GM20431 (cell line): ENCODE results near the gene DOK1.

Experiments
- in situ Hi-C: fragments of 300-500 bp; cut with MseI, MboI; formaldehyde crosslinking; loops from one replicate; pipeline ENCODE4 v1.15.0; 2020; ENCODE audit warnings: low sequenced_read_pairs; ENCODE audit not compliant: unreplicated experiment

Gene DOK1

DNA sequence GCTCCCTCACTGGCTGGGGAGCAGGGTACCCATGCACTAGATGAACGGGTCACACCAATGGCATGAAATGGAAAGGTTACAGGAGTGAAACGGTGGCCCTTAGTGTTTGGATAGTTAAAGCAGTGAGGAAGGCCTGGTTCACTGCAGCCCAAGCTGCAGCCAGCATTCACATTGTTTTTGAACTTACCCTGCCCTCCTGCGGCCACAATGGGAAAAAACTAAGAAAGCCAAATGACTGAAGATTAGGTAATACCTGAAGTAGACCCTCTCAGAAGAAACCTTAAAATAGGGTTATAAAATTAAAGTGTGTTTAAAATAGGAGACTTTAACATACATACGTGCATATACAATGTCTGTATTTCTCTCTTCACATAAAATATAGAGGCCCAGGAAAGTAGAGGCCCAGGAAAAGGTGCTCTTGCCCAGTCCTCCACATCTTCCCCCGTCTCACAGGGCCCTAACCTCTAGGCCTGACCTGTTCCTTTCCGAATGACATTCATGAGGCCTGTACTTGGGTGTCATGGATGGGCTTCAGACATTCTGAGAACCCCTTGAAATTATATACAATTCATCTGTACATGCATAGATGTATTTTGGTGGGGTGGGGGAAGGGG lies 33.3 kb downstream of the DOK1 start:
- in situ Hi-C loops, result loop anchor here (25.0 kb wide), 1 partner anchor 100 kb away; the partner anchor contains the start of genes CCDC142, LBX2 and TTC31

DNA sequence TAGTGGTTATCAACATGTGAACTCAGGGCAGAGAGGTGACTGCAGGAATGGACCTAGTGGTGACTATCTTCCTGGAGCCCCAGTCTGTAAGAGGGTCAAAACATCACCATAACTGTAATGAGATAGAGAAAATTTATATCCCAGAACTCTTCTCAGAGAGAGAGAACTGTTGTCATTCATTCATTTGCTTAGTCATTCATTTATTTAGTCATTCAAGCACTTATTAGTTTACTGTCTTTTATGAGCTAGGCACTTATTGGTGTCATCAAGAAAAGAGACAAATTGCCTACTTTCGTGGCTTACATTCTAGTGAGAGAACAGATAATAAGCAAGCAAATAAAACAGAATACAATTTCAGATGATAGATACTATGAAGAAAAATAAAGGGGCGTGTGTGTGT lies 34.1 kb downstream of the DOK1 start:
- in situ Hi-C loops, result loop anchor here (25.0 kb wide), 1 partner anchor 101 kb away; the partner anchor contains the start of genes CCDC142, LBX2 and TTC31

DNA sequence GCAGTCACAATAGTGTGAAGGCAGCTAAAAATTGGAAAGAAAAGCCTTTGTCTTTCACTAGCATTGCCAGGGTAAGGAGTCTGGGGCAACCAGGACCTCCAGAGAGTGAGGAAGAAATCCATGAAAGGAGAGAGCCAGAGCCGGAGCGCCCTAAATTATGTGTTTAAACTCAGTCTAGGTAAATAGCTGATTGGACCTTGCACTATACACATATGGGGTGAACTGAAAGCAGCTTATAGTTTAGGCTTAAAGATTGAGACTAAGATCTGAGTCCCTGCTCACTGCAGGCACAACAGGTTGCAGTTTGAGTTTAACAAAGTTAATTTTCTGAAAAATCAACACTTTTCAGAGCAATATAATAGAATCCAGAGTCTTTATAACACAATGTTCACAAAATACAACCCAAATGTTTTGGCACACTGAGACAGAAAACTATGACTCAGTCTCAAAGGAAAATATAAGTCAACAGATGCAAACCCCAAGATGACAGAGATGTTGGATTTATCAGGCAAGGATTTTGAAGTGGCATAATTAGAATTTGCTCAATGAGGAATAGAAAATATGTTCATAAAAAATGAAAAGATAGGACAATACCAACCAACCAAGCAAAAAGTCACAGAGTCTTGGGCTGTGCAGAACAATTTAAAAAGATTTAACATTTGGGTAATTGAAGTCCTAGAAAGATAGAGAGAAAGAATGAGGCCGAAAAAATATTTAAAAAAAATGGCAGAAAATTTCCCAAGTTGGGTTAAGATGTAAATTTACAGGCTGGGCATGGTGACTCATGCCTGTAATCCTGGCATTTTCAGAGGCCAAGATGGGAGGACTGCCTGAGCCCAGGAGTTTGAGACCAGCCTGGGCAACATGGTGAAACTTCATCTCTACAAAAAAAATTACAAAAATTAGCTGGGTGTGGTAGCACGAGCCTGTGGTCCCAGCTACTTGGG lies 39.6 kb downstream of the DOK1 start:
- in situ Hi-C loops, result loop anchor here (25.0 kb wide), 1 partner anchor 107 kb away; the partner anchor contains the start of genes CCDC142, LBX2 and TTC31

DNA sequence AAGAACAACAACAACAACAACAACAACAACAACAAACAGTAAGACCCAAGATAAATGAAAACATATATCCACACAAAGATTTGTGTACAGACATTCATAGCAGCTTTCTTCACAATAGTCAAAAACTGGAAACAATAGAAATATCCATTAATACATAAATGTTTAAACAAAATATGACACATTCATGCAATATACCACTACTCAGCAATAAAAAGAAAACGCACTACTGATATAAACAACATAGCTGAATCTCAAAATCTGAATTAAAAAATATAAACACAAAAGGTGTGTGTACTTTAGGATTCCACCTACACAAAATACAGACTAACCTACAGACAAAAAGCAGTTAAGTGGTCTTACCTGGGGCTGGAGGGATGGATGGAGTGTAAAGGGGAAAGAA lies 42.1 kb downstream of the DOK1 start:
- in situ Hi-C loops, result loop anchor here (25.0 kb wide), 1 partner anchor 109 kb away; the partner anchor contains the start of genes CCDC142, LBX2 and TTC31

DNA sequence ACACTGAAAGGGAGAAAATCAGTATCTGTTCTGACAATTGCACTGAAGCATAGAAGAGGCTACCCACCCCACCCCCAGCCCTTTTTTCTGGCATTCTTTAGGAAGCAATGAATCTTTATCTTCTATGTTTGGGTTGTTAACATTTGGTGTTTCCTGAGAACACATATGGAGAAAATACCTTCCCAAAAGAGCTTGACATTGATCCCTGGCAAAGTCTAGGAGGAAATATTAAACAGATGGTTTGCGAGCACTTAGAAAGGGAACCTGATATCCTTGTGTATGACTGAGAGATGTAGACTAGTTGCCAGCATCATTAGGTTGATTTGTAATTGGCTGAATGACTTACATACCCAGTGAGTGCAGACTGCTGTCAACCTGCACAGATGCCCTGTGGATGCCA lies 42.9 kb downstream of the DOK1 start:
- in situ Hi-C loops, result loop anchor here (25.0 kb wide), 1 partner anchor 110 kb away; the partner anchor contains the start of genes CCDC142, LBX2 and TTC31

DNA sequence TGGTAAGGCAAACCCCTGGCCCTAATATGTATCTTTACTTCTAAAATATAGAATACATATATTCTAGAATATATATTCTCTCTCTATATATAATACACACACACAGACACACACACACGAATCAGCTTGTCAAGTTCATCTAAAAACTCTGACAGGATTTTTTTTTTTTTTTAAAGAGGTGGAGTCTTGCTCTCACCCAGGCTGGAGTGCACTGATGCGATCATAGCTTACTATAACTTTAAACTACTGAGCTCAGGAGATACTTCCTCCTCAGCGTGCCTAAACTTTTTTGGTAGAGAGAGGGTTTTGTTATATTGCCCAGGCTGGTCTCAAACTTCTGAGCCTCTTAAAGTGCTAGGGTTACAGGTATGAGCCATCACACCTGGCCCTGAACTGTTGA lies 45.2 kb downstream of the DOK1 start:
- in situ Hi-C loops, result loop anchor here (25.0 kb wide), 1 partner anchor 112 kb away; the partner anchor contains the start of genes CCDC142, LBX2 and TTC31

DNA sequence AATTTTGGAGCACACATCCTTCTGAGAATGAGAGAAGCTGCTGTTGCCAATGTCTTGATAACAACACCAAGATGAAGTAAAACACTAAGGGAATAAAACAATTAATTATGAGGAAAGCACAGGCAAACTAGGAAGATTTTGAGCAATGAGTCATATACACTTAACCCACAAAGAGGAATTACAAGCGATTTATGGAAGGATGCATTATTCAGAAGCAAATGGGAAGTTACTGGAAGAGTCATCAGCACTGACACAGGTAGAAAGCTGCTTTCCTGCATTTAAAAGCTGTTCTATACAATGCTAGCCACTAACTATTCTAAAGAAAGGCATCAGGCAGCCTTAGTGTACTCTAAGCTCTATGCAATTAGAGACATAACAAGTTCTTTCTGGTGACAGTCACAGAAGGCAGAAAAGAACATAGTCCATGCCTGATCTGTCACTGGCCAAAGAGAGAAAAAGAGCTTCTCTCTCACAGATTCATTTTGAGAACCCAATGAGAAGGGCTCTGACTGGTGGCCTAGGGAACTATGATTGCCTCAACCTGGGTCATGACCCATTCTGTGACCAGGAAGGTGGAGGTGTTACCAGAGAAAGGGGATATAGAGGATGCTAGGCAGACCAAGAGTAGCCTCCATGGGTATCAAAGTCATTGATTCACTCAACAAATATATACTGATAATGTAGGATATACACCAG lies 48.2 kb downstream of the DOK1 start:
- in situ Hi-C loops, result no loop called here

DNA sequence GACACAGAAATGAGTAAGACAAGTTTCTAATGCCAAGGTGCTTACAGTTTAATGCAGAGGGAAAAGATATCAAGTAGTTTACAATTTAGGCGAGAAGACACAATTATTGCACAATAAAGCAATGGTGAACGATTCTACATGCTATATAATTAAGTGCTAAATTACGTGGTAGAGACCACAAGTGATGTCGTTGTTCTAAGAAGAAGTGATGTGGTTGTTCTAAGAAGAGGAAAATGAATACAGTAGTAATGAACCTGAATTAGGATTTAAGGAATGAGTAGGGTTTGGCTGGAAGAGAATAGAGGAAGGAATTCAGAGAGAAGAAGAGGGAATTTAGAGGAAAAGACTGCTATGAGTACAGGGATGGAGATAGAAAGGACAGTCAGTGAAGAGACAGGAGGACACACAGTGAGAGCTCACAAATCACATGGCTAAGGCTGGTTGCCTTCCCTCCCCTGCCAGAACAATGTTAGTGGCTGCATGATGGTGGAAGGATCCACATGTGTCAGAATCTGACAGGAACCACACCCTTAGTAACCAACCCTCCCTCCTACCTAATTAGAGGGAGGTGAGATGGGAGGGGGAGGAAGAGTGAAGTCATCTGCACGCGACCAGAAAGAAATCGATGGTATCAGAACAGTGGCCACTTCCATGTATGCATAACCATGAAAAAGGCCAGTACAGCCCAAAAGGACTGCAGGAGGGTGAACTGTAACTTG lies 48.9 kb downstream of the DOK1 start:
- in situ Hi-C loops, result no loop called here

DNA sequence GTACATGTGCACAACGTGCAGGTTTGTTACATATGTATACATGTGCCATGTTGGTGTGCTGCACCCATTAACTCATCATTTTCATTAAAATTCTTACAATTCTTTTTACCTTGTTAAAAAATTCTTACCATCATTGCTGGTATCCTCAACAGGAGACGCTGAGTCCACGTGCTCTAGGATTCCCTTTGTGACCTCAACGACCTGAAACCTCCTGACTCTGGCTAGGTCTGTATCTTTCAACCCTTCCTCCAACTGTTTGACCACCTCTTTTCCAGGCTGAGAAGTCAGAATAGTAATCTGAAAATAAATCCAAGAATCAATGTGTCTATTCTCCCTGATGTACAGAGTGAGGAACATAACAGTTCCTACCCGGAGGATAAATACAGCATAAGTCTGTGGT lies 52.4 kb downstream of the DOK1 start:
- in situ Hi-C loops, result no loop called here
